Measurements from ENCODE around the gene IFT74. TPM values are rescaled to one million over a fixed set of nuclear protein-coding genes. Genes with fewer than 3 reads are reported as not detected.
A peak's percentile ranks its signal among the peaks of the same experiment; 100 is the strongest.

The IFT74 gene
- total RNA-seq (10 to 100 TPM in 8 of 10 donors, 1 to 10 TPM in 2; 7.3 to 13.4 (median 11.0) TPM), polyA plus RNA-seq (1 to 10 TPM; 5.8 to 7.2 TPM)
- long read RNA-seq, donor 1, transcript IFT74-201 (20 exons, 2,160 nt), result major isoform, 10 of 19 reads
- long read RNA-seq, donor 1, partial matches to known transcripts, result 7 of 19 reads
- long read RNA-seq, donor 1, other reads (novel, unspliced or antisense), result 2 of 19 reads
- long read RNA-seq, donor 2, transcript IFT74-201 (20 exons, 2,160 nt), result major isoform, 9 of 12 reads
- long read RNA-seq, donor 2, partial matches to known transcripts, result 2 of 12 reads
- long read RNA-seq, donor 2, other reads (novel, unspliced or antisense), result 1 of 12 reads
- long read RNA-seq, donor 3, transcript IFT74-201 (20 exons, 2,160 nt), result major isoform, 11 of 20 reads
- long read RNA-seq, donor 3, partial matches to known transcripts, result 7 of 20 reads
- long read RNA-seq, donor 3, other reads (novel, unspliced or antisense), result 1 of 20 reads

DNA sequence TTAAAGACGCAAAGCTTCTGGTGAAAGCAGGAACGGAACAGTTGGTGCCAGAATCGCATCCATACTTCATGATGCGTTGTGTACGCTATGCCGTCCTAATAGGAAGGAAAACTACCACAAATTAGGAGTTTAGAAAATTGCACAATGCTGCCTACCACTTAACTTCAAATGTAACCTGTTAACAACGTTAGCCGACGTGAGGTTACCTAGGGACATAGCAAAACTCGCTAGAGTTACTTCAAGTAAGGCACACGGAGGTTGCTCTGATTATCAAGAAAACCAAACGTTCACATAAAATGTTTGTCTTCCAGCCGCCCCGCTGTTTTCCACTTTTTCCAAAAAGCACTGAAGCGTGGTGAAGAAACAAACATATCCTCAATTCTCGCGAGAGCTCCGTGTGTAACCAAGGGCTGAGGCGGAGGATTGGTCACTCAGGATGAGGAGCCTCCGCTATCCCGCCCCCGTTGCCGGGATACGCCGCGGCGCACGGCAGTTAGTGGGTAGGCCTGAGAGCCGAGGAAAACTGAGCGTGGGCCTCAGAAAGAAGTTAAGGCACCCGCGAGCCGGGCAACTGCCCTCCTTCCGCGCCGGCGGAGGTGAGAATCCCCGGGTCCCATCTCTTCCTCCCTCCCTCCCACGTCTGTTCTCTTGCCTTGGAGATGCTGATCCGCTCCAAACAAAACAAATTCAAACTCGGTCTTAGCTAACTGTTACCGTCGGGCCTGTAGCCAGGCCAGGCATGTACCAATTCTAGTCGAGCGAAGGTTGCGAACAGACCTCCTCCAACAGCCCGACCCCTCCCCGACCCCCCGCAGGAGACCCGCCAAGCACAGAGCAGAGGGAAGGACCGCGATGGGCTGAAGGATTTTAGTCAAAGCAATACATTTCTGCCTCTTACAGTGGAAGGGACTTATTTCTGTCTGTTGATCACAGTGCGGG is at the start of gene IFT74:
TSS of gene IFT74 (plus strand) at position 492 of the 939 bp plus-strand sequence. CDS start 5,556 bp downstream, outside the sequence.
- Histone ChIP-seq H3K36me3 (no peaks in the 10 kb centered on the region), H3K27ac (peak within 1 kb of the TSS; percentile 4 to 94 (median 82)), H3K4me3 (peak within 1 kb of the TSS; percentile 38 to 82 (median 62)), H3K4me1 (peaks cover 0 to 26% (median 18%) of the 10 kb centered on the region in 9 donors), H3K27me3 (no peaks in the 10 kb centered on the region), H3K9me3 (no peaks in the 10 kb centered on the region)
- WGBS, 2 donors, result 1% methylated on average over 53 of the region's 53 CpGs
- peak; percentile 100 for ATAC-seq
- intact Hi-C loops (cut with DNase I), result loop anchor here in 4 of 10 donors (1.0 to 10.0 kb wide), 3 partner anchors 9 to 64 kb away; partner anchors contain the start of genes CAAP1 (in 2 of the 4) and PLAA (in 2 of the 4)
- DNase-seq, result peak; percentile 97 to 99
- TF ChIP-seq CTCF (IDR thresholded peaks at IDR 0.05), result no peak

DNA sequence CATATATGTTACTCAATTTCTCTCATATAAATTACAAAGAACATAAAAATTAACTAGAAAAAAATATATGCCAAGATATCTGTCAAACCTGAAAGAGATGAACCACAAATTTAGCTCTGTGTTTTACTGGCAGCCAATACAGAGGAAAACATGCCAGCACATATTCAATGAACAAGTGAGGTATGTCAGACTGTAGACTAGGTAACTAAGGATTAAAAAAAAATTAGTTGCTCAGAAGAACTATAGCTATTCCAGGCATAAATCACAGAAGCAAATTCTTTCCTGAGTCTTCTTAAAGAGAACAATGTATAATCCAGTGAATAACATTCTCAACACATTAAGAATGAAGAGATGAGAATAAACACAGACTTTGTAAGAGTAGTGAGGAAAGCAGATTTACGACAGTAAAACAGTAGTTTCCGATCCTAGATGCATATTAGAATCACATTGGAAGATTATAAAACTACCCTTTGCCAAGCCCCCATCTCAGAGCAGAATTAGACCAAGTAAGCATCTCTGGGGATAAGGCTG is 43.0 kb upstream of the IFT74 start:
- peaks cover 0 to 100% (median 23%) of the 10 kb centered on the region in 9 donors for H3K36me3 ChIP-seq
- intact Hi-C loops (cut with DNase I), result no loop called here
- no peak overlapping the region for H3K4me3 ChIP-seq
- no peak for ATAC-seq
- TF ChIP-seq CTCF (IDR thresholded peaks at IDR 0.05), result no peak
- no peaks in the 10 kb centered on the region for H3K9me3 ChIP-seq
- no peak for DNase-seq
- H3K27me3 ChIP-seq, result no peaks in the 10 kb centered on the region
- H3K4me1 ChIP-seq, result no peaks in the 10 kb centered on the region
- H3K27ac ChIP-seq, result no peak overlapping the region
- 95 to 98% methylated on average over 2 of the region's 2 CpGs for WGBS, 2 donors

- peaks cover 0 to 100% (median 63%) of the 10 kb centered on the region in 9 donors for H3K36me3 ChIP-seq
- H3K27me3 ChIP-seq, result no peaks in the 10 kb centered on the region
- DNase-seq (no peak), ATAC-seq (no peak)
- peaks cover 0 to 4% (median 0%) of the 10 kb centered on the region in 9 donors for H3K4me1 ChIP-seq
- TF ChIP-seq CTCF (IDR thresholded peaks at IDR 0.05), result no peak
- peak overlapping the region in 1 of 10 donors; percentile 5 for H3K27ac ChIP-seq
- H3K9me3 ChIP-seq, result no peaks in the 10 kb centered on the region
- intact Hi-C loops (cut with DNase I), result no loop called here
- no peak overlapping the region for H3K4me3 ChIP-seq
- 7 to 46% methylated on average over 1 of the region's 1 CpG for WGBS, 2 donors
These were observed 36.5 kb upstream of the IFT74 start for GRCh38 chr9:26919698-26920097.

- ATAC-seq, result no peak
- Histone ChIP-seq H3K4me1 (no peaks in the 10 kb centered on the region), H3K9me3 (no peaks in the 10 kb centered on the region), H3K27ac (no peak overlapping the region), H3K27me3 (no peaks in the 10 kb centered on the region), H3K4me3 (no peak overlapping the region), H3K36me3 (peaks cover 0 to 96% (median 62%) of the 10 kb centered on the region in 9 donors)
- intact Hi-C loops (cut with DNase I), result no loop called here
- DNase-seq, result no peak
- WGBS, 2 donors, result 96% methylated on average over 4 of the region's 4 CpGs
- no peak for TF ChIP-seq CTCF (IDR thresholded peaks at IDR 0.05)
These were observed 30.6 kb upstream of the IFT74 start for GRCh38 chr9:26925609-26926008.
